NCI-H345 treated with DMSO at 0.1 percent for 48 hours (cell line): ENCODE data around the gene TEX9.
"Not testable (repeated sequence)": the region's sequence is repeated elsewhere in the genome, so short reads cannot be mapped to it uniquely, and the experiment has no call there.

Source experiments
- DNase-seq: peaks from one replicate; lab custom pipeline; 2025; ENCODE audit not compliant: unreplicated experiment; lab: John Stamatoyannopoulos, UW

TEX9 gene

DNA sequence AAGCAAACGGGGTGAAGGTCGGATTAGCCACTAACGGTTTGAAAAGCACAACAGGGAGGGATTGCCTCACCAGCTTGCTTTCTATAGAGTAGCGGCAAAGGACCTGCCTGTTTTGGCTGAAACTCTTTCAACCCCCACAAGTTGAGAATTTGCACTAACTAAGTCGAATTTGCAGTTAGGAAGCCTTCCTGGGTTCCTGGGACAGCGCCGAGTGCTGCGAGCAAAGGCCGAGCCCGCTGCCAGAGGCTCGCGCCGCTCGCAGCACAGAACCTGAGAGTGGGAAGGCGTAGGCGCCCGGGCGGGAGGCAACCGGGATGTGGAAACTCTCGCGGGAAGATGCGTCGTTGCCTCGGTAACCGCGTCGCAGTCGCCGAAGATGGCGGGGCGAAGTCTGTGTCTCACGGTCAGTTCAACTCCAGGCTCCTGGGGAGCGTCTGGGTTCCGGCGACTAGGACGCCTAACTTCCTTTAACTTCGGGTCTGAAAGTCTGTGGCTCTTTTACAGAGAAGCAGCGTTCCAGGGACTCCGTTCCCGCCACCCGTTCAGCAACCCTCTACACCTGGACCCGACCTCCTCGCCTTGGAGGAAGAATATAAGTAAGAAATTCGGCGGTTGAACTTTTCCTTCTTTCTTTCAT, at the start of gene TEX9:
TSS of gene TEX9 (plus strand) at position 352 of the 637 bp plus-strand sequence. CDS start at position 377, 25 bp downstream.
- DNase-seq: peak; percentile 72

DNA sequence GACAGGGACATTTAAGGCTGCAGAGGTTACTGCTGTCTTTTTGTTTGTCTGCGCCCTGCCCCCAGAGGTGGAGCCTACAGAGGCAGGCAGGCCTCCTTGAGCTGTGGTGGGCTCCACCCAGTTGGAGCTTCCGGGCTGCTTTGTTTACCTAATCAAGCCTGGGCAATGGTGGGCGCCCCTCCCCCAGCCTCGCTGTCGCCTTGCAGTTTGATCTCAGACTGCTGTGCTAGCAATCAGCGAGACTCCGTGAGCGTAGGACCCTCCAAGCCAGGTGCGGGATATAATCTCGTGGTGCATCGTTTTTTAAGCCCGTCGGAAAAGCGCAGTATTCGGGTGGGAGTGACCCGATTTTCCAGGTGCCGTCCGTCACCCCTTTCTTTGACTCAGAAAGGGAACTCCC, 48.7 kb upstream of the TEX9 start:
- not testable (repeated sequence) for DNase-seq

DNA sequence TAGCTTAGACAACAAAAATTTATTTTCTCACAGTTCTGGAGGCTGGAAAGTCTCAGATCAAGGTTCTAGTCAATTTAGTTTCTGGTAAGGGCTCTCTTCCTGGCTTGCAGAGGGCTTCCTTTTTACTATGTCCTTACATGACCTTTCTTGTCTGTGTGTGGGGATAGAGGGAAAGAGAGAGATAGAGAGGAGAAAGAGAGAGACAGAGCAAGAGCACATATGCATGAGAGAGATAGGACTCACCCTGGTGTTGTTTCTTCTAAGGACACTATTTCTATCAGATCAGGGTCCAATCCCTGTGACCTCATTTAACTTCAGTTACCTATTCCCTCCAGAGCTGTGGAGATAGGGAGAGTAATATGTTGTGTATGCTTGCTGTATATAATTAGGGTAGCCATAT, 44.9 kb upstream of the TEX9 start:
- DNase-seq: no peak

DNA sequence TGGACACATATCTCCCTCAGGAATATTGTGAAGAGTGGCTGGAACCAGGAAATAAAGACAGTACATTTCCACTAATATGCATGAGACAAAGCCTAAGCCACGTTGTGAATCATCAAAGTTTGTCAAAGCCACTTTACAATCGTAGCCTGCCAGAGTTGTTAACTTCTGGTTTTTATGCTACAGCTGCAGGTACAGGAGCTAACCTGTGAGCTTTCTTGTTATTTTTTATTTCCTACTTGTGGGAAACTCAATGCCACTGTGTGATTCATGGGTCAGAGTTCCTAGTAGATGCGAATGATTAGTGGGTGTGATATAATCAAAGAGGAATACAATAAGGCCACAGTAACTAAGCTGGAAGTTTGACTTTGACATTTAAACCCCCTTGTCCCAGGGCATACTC, 44.4 kb upstream of the TEX9 start:
- no peak for DNase-seq

DNA sequence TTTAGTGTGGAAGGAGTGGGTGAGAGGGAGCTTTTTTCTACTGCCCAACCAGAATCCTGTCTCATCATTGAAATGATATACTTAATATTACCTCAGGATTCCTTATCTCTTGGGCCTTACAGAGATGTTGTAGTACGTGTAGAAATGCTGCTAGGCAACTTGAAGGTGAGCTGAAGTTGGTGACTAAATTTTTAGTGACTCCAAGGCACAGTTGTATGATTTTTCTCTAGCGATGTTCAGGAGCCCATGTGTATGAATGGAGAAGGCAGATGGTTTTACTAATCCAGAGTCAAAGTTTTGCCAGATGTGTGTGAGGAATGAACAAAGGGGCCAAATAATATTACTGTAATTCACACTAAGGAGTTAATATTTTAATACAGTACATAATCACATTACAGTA, 42.8 kb upstream of the TEX9 start:
- no peak for DNase-seq

DNA sequence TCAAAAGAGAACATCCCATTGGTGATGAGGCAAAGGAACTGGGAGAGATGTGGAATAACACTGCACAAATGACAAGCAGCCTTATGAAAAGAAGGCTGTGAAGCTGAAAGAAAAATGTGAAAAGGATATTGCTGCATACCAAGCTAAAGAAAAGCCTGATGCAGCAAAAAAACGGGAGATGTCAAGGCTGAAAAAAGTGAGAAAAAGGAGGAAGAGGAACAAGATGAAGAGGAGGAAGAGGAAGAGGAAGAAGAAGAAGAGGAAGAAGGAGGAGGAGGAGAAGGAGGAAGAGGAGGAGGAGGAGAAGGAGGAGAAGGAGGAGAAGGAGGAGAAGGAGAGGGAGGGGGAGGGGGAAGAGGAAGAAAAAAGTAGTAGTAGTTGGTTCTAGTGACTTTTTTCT, 41.8 kb upstream of the TEX9 start:
- DNase-seq: no peak

DNA sequence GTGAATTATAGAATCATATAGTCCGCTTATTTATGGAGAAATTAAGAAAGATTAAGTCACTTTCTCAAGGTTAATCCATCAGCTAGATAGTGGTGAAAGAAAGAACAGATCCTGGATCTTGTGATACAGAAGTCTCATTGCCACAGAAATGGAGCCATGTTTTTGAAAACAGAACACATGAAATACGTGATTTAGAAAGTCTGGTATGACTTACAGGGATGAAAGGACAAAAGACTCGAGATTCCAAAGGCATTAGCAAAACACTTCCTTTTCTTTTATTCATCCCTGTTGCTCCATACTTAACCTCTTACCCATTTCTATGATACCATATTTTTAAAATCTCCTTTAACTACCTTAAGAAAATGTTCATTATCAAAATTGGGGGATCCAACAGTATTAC, 40.0 kb upstream of the TEX9 start:
- no peak for DNase-seq

DNA sequence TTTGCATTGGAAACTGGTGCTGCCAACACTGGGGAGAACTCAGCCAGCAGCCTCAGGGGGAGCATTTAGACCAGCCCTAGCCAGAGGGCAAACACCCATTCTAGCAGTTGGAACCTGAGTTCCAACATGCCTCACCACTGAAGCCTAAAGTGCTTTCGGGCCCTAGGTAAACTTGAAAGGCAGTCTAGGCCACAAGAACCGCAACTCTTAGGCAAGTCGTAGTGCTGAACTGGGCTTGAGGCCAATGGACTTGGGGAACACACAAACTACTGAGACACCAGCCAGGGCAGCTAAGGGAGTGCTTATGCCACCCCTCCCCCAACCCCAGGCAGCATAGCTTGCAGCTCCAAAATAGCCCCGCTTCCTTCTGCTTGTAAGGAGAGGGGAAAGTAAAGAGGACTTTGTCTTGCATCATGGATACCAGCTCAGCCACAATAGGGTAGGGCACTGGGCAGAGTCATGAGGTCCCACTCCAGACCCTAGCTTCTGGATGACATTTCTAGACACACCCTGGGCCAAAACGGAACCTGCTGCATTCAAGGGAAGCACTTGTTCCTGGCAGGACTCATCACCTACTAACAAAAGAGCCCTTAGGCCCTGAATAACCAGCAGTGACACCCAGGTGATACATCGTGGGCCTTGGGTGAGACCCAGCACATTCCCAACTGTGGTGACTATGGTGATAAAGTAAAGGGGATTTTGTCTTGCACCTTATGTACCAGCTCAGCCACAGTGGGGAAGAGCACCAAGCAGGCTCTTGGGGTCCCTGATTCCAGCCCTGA, 37.3 kb upstream of the TEX9 start:
- no peak for DNase-seq

DNA sequence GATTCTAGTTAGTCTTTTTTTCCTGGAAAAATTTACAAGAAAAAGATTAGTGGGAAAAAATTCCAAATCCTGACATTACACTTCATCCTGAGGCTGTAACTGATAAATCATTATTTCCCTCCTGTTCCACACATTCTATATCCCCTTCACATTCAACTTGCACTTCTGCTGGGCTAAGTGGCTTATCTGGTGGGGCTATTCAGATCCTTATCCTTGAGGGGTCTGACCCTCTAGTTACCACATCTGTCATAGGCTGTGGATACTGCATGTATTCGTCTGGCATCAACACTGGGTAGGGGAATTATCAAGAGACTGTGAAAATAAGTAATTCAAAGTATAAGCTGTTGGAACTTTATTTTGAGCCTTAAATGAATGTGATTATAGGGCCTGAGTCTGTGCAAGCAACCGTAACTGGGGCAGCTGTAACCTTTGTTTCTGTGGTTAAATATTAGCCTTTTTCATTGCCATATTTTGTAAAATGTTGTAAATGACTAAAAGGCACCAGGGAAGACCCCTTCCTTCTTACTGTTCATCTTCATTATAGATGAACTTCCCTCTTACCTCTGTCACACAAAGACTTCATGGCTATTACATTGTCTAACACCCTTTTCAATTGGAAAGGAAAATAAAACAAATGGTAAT, 28.0 kb upstream of the TEX9 start:
- DNase-seq: no peak

DNA sequence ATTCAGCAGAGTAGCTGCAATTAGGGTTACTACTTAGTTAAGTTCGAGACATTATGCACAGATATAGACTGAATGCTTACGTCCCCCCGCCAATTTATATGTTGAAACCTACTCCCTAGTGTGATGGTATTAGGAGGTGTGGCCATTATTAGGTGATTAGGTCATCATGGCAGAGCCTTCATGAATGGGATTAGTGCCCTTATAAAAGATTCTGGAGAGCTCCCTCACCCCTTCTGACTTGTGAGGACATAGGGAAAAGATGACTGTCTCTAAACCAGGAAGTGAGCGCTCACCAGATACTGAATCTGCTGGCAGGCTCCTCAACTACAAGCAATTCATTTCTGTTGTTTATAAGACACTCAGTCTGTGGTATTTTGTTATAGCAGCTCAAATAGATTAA, 25.6 kb upstream of the TEX9 start:
- no peak for DNase-seq

DNA sequence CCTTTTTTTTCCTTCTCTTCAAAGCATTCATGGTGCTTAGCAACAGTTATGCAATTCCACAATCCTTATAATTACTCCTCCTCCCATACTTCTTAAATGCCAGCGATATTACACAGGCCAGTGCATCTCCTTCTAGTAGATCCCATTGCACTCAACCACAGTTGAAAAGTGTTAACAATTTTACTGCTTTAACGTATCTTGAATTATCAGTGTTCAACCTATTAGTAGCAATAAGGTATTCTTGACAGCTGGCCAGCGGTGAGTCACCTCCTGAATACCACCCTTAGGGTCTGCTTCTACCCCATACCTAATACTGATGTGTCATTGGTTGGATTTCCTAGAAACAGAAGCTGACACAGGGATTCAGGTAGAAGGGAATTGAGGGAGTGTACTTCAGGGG, 24.0 kb upstream of the TEX9 start:
- no peak for DNase-seq

DNA sequence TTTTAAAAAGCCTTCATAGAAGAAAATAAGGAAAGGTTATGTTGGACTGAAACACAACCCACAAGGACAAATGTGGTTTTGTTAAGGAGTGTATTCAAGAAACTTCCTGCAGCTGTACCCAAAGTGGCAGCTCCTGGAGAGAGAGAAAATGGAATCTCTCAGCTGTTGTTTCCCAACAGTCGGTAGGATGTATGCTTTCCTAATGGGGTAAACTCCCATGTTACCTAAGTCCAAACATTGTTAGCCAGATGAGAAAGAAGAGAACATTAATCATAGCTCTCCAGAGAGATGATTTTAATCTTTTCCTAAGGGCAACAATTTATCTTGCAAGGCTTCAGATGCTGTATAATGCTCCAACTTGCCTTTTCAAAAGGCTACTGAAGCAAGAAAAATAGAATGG, 22.6 kb upstream of the TEX9 start:
- DNase-seq: no peak

DNA sequence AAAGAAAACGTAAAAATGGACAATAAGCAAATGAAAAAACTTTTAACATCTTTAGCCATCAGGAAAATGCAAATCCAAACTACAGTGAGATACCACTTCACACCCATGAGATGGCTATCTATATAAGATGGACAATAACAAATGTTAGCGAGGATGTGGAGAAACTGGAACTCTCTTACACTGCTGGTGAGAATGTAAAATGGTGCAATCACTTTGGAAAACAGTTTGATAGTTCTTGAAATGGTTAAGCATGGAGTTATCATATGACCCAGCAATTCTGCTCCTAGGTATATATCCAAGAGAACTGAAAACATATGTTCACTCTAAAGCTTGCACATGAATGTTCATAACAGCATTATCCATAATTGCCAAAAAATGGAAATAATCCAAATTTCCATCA, 21.3 kb upstream of the TEX9 start:
- DNase-seq: no peak

DNA sequence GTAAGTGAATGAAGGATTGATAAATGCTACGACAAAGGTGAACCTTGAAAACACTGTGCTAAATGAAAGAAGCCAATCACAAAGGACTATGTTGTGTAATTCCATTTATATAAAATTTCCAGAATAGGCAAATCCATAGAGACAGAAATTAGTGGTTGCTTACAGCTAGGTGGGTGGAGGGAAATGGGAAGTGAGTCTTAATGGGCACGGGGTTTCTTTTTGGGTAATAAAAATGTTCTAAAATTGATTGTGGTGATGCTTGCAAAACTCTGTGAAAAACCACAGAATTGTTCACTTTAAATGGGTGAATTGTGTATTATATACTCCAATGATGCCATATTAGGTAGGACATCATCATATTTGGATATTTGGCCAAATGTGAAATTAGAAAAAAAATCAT, 20.9 kb upstream of the TEX9 start:
- no peak for DNase-seq

DNA sequence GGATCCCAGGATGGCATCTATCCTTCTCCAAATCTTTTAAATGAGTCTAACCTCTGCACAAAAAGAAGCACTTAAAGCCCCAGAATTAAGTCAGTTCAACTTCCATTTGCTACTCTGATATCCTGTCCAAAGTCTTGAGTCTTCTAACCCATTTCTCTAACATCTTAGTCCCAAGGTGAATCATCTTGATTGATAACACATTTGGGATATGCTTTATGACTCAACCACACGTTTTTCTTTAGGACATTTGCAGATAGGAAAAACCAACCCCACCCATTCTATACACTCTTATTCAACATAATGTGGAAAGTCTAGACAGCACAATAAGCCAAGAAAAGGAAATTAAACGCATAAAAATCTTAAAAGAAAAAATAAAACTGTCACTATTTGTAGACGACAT, 18.8 kb upstream of the TEX9 start:
- DNase-seq: no peak

DNA sequence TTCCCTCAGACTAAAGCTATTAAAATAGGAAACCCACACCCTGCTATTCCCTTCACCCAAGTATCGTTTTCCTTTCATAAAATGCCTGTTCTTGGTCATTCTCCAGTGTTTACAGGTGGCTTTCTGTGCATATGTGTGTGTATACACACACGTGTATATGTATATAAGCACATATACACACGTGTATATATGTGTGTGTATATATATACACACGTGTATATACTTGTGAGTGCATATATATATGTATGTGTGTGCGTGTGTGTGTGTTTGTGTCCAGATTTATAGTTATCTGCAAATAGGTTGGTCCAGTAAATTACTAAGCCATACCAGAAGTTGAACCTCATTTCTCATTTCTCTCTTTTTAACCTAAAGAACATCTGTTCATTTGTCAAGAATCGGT, 15.7 kb upstream of the TEX9 start:
- DNase-seq: no peak

DNA sequence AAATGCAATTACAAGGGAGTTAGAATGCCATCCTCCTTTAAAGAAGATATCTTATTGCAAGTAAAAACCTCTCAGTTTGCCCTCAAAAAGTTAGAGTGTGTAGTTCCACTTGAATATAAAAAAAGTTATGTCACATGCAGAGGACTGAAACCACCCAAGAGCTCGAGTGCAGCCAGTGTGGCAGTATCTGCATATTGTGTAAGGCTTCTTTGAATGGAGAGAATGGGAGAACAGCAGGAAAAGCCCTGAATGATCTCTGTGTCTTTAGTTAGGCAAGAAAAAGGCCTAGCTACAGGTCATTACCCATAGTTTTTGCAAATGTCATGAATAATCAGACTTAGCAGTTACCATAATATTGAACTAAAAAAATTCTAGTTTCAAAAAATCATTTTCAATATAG, 13.9 kb upstream of the TEX9 start:
- DNase-seq: no peak

DNA sequence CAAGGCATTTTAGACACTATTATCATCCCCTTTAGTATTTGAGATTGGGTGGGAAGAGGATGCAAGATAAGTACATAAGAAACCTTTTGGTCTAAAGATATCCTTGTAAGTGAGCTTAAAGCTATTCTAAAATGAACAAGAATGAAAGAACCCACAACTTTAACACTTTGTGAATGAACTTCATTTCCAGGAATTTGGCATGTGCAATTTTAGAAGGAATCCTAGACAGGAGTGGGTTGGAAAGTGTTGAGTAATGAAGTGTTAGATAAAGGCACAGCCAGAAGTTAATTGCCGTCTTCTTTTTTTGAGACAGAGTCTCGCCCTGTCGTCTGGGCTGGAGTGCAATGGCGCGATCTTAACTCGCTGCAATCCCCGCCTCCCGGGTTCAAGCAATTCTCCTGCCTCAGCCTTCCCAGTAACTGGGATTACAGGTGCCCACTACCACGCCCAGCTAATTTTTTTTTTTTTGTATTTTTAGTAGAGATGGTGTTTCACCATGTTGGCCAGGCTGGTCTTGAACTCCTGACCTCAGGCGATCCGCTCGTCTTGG, 13.2 kb upstream of the TEX9 start:
- no peak for DNase-seq

DNA sequence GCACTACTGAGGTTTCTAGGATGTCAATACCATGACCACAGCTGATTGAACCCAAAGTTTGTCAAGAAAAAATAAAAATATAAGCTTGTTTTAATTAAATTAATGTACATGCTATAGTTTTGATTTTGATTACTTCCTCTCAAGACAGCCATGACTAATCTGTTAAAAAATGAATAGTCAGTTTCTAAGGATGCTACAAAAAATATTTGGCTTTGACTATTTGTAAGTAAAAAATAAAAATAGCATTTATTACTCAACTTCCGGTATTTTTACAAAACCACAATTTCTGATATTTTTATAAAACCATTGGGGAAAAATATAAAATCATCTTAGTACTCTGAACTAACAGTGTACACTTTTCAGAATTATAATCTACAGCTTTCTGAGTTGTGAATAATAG, 12.1 kb upstream of the TEX9 start:
- DNase-seq: no peak

DNA sequence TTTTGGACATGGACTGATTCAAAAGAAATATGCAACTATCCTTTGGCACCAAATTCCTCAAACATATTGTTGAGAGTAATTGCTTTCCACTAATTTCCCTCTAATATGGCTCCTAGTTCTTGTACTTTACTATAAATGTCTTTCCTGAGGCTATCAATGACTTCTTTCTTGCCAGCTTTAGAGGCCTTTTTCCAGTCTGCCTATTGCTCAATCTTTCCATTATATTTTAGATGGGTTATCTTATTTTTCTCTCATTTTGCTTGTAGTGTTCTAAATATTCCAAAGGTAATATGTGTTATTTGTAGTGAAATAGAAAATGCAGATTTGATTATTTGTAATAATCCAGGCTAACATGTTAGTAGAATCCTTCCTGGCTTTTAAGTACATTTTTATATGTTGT, 11.5 kb upstream of the TEX9 start:
- DNase-seq: no peak

DNA sequence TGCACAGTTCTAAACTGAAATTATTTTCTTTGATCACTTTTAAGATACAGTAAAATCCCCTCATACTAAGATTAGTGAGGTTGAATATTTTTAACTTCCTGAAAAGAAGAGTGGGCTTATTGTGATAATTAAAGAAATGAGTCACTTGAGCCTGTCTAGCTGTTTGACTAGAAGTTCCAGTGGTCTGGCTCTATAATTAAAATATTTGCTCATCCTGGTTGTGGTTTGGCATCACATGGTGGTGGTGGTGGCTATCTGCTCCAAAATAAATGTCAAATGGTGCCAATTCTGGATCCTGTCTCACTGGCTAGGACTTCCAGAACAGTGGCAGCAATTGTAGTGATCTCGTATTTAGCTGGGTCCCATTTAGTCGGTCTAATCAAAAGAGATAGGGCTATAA, 8.6 kb upstream of the TEX9 start:
- no peak for DNase-seq

DNA sequence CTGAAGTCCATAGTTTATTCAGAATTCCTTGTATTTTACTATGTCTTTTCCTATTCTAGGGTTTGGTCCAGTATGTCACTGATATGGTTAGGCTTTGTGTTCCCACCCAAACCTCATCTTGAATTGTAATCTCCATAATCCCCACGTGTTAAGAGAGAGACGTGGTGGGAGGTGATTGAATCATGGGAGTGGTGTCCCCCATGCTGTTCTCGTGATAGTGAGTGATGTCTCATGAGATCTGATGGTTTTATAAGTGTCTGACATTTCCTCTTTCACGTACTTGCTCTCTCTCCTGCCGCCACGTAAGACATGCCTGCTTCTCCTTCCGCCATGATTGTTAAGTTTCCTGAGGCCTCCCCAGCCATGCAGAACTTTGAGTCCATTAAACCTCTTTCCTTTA, 6.6 kb upstream of the TEX9 start:
- no peak for DNase-seq
